ENCODE measurements around the gene MLLT6. TPM values are rescaled to one million over a fixed set of nuclear protein-coding genes. Genes with fewer than 3 reads are reported as not detected.
"Not testable (repeated sequence)": the region's sequence is repeated elsewhere in the genome, so short reads cannot be mapped to it uniquely, and the experiment has no call there.

Gene MLLT6
- total RNA-seq, 1 donor from 2014 or later: 305 TPM

- intact Hi-C loops (cut with micrococcal nuclease): no loop called here
Observed at GRCh38 chr17:38724337-38724988, 19.4 kb downstream of the MLLT6 start.

- intact Hi-C loops (cut with micrococcal nuclease): no loop called here
Observed at GRCh38 chr17:38725066-38725465, 20.0 kb downstream of the MLLT6 start.

- intact Hi-C loops (cut with micrococcal nuclease): not testable (repeated sequence)
Observed at GRCh38 chr17:38726145-38726544, 21.1 kb downstream of the MLLT6 start.

GRCh38 chr17:38727736-38728135 is 22.7 kb downstream of the MLLT6 start:
- intact Hi-C loops (cut with micrococcal nuclease): loop anchor here (1.0 kb wide), 3 partner anchors 9 to 26 kb away; no protein-coding TSS in a partner anchor

GRCh38 chr17:38728290-38728831 is 23.3 kb downstream of the MLLT6 start:
- intact Hi-C loops (cut with micrococcal nuclease): loop anchor here (1.0 kb wide), 3 partner anchors 10 to 27 kb away; no protein-coding TSS in a partner anchor

GRCh38 chr17:38729368-38729885 is 24.4 kb downstream of the MLLT6 start:
- intact Hi-C loops (cut with micrococcal nuclease): no loop called here

- intact Hi-C loops (cut with micrococcal nuclease): loop anchor here (1.0 kb wide), 3 partner anchors 22 to 172 kb away; partner anchors contain the start of gene PSMB3
Observed at GRCh38 chr17:38729886-38730525, 24.9 kb downstream of the MLLT6 start, which contains the start of gene CISD3. Gene CISD3, plus strand, starts transcription at chr17:38730341. Its CDS starts 18 bp downstream, at chr17:38730359.

GRCh38 chr17:38730526-38731379 is 25.7 kb downstream of the MLLT6 start:
- intact Hi-C loops (cut with micrococcal nuclease): loop anchor here (1.0 kb wide), 3 partner anchors 22 to 172 kb away; partner anchors contain the start of gene PSMB3

- intact Hi-C loops (cut with micrococcal nuclease): no loop called here
Observed at GRCh38 chr17:38731526-38732294, 26.6 kb downstream of the MLLT6 start.

GRCh38 chr17:38732376-38733281 is 27.6 kb downstream of the MLLT6 start:
- intact Hi-C loops (cut with micrococcal nuclease): no loop called here

GRCh38 chr17:38733282-38733981 is 28.4 kb downstream of the MLLT6 start:
- intact Hi-C loops (cut with micrococcal nuclease): no loop called here

- intact Hi-C loops (cut with micrococcal nuclease): loop anchor here (1.0 kb wide), 1 partner anchor 176 kb away; no protein-coding TSS in a partner anchor
Observed at GRCh38 chr17:38733982-38734973, 29.2 kb downstream of the MLLT6 start.

- intact Hi-C loops (cut with micrococcal nuclease): loop anchor here (1.0 kb wide), 2 partner anchors 58 to 243 kb away; no protein-coding TSS in a partner anchor
Observed at GRCh38 chr17:38735161-38735997, 30.3 kb downstream of the MLLT6 start.

- intact Hi-C loops (cut with micrococcal nuclease): no loop called here
Observed at GRCh38 chr17:38738007-38738662, 33.1 kb downstream of the MLLT6 start.

- intact Hi-C loops (cut with micrococcal nuclease): no loop called here
Observed at GRCh38 chr17:38738686-38739085, 33.6 kb downstream of the MLLT6 start.

- intact Hi-C loops (cut with micrococcal nuclease): no loop called here
Observed at GRCh38 chr17:38739305-38739704, 34.2 kb downstream of the MLLT6 start.
